MM.1S (cell line): ENCODE results near the gene GPR155.

Experiments used
- DNase-seq: peaks from one replicate; pipeline ENCODE4 v3.0.0-alpha.2; 2015
- H2AFZ ChIP-seq: fragments of 300-600 bp; sonication (generic); 2 replicates; pipeline ENCODE4 v1.6.0; 2016; ENCODE audit warnings: antibody characterized with exemption, low read length
- H3F3A ChIP-seq: fragments of 300-600 bp; sonication (generic); 2 replicates; pipeline ENCODE4 v1.6.1; 2016; ENCODE audit warnings: mild to moderate bottlenecking, antibody characterized with exemption, low read length, moderate library complexity, mixed read lengths; ENCODE audit not compliant: insufficient read depth
- H3K27ac ChIP-seq: fragments of 300-600 bp; sonication (generic); 2 replicates; pipeline ENCODE4 v1.5.1; 2016; ENCODE audit warnings: mild to moderate bottlenecking, low read length
- H3K27me3 ChIP-seq: fragments of 300-600 bp; sonication (generic); replicated peaks from 2 replicates; pipeline ENCODE4 v1.6.0; 2016; ENCODE audit warnings: low read length; ENCODE audit not compliant: insufficient read depth
- H3K36me3 ChIP-seq: fragments of 300-600 bp; sonication (generic); replicated peaks from 2 replicates; pipeline ENCODE4 v1.6.1; 2016; ENCODE audit warnings: mild to moderate bottlenecking, low read length, mixed read lengths; ENCODE audit not compliant: insufficient read depth
- H3K4me1 ChIP-seq: fragments of 300-600 bp; sonication (generic); 2 replicates; pipeline ENCODE4 v1.6.1; 2016; ENCODE audit warnings: low read length, mixed read lengths
- H3K4me2 ChIP-seq: fragments of 300-600 bp; sonication (generic); 2 replicates; pipeline ENCODE4 v1.6.0; 2016; ENCODE audit warnings: low read depth, low read length
- H3K4me3 ChIP-seq: fragments of 300-600 bp; sonication (generic); 2 replicates; pipeline ENCODE4 v1.5.1; 2016; ENCODE audit warnings: low read length, mixed read lengths
- H3K79me2 ChIP-seq: fragments of 300-600 bp; sonication (generic); 2 replicates; pipeline ENCODE4 v1.6.1; 2016; ENCODE audit warnings: mixed run types, low read length, mixed read lengths
- H3K9ac ChIP-seq: fragments of 300-600 bp; sonication (generic); 2 replicates; pipeline ENCODE4 v1.6.1; 2016; ENCODE audit warnings: low read length, mixed read lengths
- H3K9me2 ChIP-seq: fragments of 300-600 bp; sonication (generic); replicated peaks from 2 replicates; pipeline ENCODE4 v1.6.1; 2016; ENCODE audit warnings: mild to moderate bottlenecking, low read length, mixed read lengths; ENCODE audit not compliant: insufficient read depth
- H3K9me3 ChIP-seq: fragments of 300-600 bp; sonication (generic); replicated peaks from 2 replicates; pipeline ENCODE4 v1.6.1; 2016; ENCODE audit warnings: mild to moderate bottlenecking, low read length, mixed read lengths; ENCODE audit not compliant: insufficient read depth
- H4K20me1 ChIP-seq: fragments of 300-600 bp; sonication (generic); 2 replicates; pipeline ENCODE4 v1.6.1; 2016; ENCODE audit warnings: mild to moderate bottlenecking, low read length, moderate library complexity, mixed read lengths; ENCODE audit not compliant: insufficient read depth
- CTCF ChIP-seq: fragments of 300-600 bp; sonication (generic); IDR thresholded peaks from 2 replicates; pipeline ENCODE4 v1.5.1; 2016; ENCODE audit warnings: antibody characterized with exemption, low read length, mixed read lengths
- EZH2 ChIP-seq: fragments of 300-600 bp; sonication (generic); optimal IDR thresholded peaks from 2 replicates; pipeline ENCODE3; 2017; ENCODE audit warnings: low read depth, mild to moderate bottlenecking, antibody characterized with exemption, low read length, mixed read lengths
- EZH2phosphoT487 ChIP-seq: fragments of 300-600 bp; sonication (generic); IDR thresholded peaks from 2 replicates; pipeline ENCODE4 v1.6.1; 2018; ENCODE audit warnings: antibody characterized with exemption, low read length

Gene GPR155

GRCh38 chr2:174400853-174401252, 86.0 kb downstream of the GPR155 start:
- Histone ChIP-seq H2AFZ (no peak overlapping the region), H3K9me3 (no peaks in the 10 kb centered on the region), H3K27ac (no peak overlapping the region), H3F3A (peaks cover 6% of the 10 kb centered on the region; the same call in 1 of the 2 replicates), H3K4me1 (no peaks in the 10 kb centered on the region), H3K4me2 (no peak overlapping the region), H3K4me3 (no peak overlapping the region), H3K9me2 (no peaks in the 10 kb centered on the region), H3K9ac (no peak overlapping the region), H3K36me3 (no peaks in the 10 kb centered on the region), H3K27me3 (no peaks in the 10 kb centered on the region), H4K20me1 (no peaks in the 10 kb centered on the region), H3K79me2 (no peaks in the 10 kb centered on the region)
- TF ChIP-seq EZH2phosphoT487 (no peak), EZH2 (no peak), CTCF (no peak)
- DNase-seq, result no peak

GRCh38 chr2:174399171-174399570, 87.7 kb downstream of the GPR155 start:
- H3K4me1 ChIP-seq, result peaks cover 5% of the 10 kb centered on the region
- peaks cover 8% of the 10 kb centered on the region; the same call in 1 of the 2 replicates for H3F3A ChIP-seq
- no peak overlapping the region for H3K9ac ChIP-seq
- H2AFZ ChIP-seq, result no peak overlapping the region
- no peaks in the 10 kb centered on the region for H3K27me3 ChIP-seq
- H3K9me2 ChIP-seq, result no peaks in the 10 kb centered on the region
- TF ChIP-seq EZH2phosphoT487 (no peak), CTCF (no peak), EZH2 (no peak)
- no peak overlapping the region for H3K4me2 ChIP-seq
- H3K4me3 ChIP-seq, result no peak overlapping the region
- no peaks in the 10 kb centered on the region for H3K36me3 ChIP-seq
- no peak overlapping the region for H3K27ac ChIP-seq
- no peak for DNase-seq
- no peaks in the 10 kb centered on the region for H4K20me1 ChIP-seq
- H3K79me2 ChIP-seq, result peaks cover 13% of the 10 kb centered on the region
- no peaks in the 10 kb centered on the region for H3K9me3 ChIP-seq

- no peak overlapping the region for H2AFZ ChIP-seq
- no peaks in the 10 kb centered on the region for H4K20me1 ChIP-seq
- peaks cover 27% of the 10 kb centered on the region for H3K79me2 ChIP-seq
- TF ChIP-seq EZH2phosphoT487 (no peak), CTCF (no peak), EZH2 (no peak)
- H3F3A ChIP-seq, result peaks cover 8% of the 10 kb centered on the region; the same call in 1 of the 2 replicates
- peaks cover 11% of the 10 kb centered on the region for H3K4me1 ChIP-seq
- no peak overlapping the region for H3K27ac ChIP-seq
- H3K9me3 ChIP-seq, result no peaks in the 10 kb centered on the region
- H3K4me3 ChIP-seq, result no peak overlapping the region
- H3K27me3 ChIP-seq, result no peaks in the 10 kb centered on the region
- no peak for DNase-seq
- H3K4me2 ChIP-seq, result no peak overlapping the region
- H3K9ac ChIP-seq, result no peak overlapping the region
- no peaks in the 10 kb centered on the region for H3K36me3 ChIP-seq
- H3K9me2 ChIP-seq, result no peaks in the 10 kb centered on the region
Observed at GRCh38 chr2:174397773-174398172, 89.1 kb downstream of the GPR155 start.
